GM20000 (cell line): ENCODE data around the gene PFKFB2.

Experiments used
- DNase-seq: peaks from one replicate; pipeline ENCODE4 v3.0.0; 2012; ENCODE audit warnings: low spot score
- TF ChIP-seq, protein P1 (sequence below): IDR thresholded peaks from 2 replicates; pipeline ENCODE4 v1.5.1; 2012; ENCODE audit warnings: mild to moderate bottlenecking, control low read depth; ENCODE audit errors: extremely low read depth, missing control alignments

The PFKFB2 gene

DNA sequence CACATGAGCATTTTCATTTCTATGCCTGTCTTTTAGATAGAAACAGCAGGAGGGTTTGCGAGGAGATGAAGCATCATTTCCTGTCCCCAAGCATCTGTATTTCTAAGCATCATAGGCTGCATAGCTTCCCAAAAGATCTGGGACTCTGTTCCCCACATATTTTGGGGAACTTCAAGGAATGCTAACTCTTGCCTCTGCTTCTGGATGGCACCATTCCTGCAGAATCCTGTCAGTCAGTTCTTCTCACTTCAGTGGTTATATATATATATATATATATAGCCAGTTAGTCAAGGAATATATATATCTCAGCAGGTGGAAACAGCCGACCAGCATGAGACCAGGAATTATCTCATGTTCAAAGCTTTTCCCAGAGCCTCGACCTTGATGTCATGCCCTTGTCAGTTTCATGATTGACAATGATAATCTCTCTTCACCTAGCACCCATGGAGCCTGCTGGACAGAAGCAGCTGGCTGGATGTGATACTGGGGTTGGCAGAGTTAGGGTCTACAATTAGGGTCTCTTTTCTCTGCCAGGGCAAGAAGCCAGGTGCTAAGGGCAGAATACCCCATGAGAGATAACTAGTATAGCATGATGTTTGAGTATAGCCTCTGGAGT lies 2.4 kb downstream of the PFKFB2 start:
- TF ChIP-seq, protein P1, sequence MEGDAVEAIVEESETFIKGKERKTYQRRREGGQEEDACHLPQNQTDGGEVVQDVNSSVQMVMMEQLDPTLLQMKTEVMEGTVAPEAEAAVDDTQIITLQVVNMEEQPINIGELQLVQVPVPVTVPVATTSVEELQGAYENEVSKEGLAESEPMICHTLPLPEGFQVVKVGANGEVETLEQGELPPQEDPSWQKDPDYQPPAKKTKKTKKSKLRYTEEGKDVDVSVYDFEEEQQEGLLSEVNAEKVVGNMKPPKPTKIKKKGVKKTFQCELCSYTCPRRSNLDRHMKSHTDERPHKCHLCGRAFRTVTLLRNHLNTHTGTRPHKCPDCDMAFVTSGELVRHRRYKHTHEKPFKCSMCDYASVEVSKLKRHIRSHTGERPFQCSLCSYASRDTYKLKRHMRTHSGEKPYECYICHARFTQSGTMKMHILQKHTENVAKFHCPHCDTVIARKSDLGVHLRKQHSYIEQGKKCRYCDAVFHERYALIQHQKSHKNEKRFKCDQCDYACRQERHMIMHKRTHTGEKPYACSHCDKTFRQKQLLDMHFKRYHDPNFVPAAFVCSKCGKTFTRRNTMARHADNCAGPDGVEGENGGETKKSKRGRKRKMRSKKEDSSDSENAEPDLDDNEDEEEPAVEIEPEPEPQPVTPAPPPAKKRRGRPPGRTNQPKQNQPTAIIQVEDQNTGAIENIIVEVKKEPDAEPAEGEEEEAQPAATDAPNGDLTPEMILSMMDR, result no peak
- DNase-seq, result no peak

DNA sequence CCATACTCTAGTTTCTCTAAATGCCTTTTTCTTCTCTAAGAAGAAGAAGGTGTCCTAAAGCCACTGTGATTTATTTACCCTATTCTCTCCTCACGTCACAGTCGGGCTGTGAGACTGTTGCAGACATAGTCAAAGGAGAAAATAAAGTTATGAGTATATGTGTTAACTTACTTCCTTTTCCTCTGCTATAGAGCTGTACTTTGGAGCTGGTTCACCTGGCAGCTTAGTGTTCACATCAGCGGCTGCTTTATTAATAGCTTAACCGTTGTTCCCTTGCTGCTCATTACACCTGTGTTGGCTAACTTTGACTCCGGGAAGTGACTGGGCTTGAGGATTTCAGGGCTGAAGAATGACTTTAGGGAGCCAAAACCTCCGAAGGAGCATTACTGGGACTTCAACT lies 3.6 kb downstream of the PFKFB2 start:
- TF ChIP-seq, protein P1, result no peak

DNA sequence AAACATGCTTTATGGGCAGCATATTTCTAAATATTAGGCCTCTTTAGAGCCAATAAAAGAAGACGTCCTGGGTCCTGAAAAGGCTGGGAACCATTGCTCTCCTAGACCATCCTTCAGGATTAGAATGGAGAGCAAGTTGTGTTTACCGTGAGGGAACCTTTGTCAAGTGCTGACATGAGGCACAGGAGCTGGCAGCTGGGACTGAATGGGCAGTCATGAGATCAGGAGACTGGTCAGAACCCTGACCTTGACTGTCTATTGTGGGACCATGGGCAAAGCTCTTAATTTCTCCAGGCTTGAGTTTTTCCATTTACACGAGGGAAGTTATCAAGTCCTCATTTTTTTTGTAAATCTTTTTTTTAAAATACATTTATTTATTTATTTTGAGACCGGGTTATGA lies 5.2 kb downstream of the PFKFB2 start:
- TF ChIP-seq, protein P1, result no peak

More for the DNA sequence above, 3.6 kb downstream of the PFKFB2 start:
- DNase-seq, result no peak

DNA sequence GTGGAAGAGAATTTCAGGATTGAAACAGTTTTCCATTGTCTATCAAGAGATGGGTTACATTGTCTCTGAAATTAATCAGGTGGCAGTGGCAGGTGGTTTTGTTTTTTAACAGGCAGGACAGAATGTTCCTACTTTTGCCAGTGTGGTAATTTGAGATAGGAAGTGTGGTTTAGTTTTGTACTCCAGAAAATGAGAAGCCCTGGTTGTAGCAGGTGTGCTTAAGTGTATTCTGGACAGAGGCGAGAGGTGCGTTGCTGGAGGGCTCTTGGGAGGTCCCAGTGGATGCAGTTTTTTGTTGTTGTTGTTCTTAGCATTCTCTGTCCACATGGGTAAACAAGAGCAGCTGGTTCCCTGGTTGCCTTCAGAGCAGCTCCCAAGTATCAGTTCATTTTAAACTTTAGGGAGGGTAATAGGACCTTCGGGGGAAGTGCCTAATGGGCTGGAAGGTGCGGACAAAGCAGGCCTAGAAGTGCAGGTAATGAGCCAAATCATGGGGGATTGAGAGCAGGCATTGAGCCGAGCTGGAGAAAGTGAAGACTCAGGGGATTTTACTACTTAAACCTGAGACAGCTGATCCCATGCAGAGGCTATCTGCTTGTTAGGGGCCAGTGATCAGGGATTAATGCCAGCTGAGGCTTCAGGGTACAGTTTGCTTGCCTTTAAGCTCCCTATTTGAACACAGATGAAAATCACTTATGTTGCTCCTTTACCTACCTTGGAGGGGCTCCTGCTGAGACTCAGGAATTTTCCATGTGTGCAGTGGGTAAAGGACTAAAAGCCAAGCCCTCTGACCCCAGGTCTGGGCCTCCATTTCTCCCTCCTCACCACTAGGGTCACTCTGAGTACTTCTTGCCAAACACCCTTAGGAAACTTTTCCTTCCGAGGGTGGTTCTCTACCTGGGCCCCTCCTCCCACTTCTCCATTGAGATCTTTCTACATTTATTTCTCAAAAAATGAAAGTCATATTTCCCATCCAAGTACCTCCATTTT lies 6.1 kb downstream of the PFKFB2 start:
- no peak for DNase-seq
- TF ChIP-seq, protein P1, result no peak

More for the DNA sequence above, 5.2 kb downstream of the PFKFB2 start:
- no peak for DNase-seq

DNA sequence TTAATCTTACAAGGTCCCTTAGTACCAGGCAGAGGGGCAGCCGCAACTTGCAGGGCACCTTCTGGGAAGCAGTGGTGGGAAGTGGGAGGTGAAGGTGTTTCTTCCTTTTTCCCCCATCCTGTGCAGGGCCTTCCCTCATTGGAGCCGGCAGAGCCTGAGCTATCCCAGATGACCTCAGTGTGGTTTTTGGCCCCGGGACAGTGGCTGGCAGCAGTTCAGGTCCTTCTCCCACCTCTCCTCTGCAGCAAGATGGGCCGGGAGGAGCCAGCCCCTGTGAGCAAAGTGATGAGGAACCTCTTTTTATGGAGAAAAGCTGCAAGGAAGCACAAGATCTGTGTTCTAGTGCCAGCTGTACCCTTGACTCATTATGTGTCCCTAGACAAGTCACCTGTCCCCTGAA lies 6.8 kb downstream of the PFKFB2 start:
- DNase-seq, result no peak
- TF ChIP-seq, protein P1, result no peak

DNA sequence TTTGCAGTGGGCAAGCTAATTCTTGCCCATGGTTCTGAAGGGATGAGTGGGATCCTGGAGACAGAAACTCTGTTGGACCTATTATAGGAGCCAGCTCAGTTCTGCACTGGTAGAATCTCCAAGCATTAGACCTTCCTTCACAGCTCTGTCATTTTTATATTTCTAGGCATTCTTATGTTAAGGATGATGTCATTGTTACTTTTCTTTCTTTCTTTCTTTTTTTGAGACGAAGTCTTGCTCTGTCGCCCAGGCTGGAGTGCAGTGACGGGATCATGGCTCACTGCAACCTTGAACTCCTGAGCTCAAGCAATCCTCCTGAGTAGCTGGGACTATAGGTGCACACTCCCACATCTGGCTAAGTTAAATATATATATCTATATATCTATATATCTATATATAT lies 7.5 kb downstream of the PFKFB2 start:
- no peak for DNase-seq
- TF ChIP-seq, protein P1, result no peak

DNA sequence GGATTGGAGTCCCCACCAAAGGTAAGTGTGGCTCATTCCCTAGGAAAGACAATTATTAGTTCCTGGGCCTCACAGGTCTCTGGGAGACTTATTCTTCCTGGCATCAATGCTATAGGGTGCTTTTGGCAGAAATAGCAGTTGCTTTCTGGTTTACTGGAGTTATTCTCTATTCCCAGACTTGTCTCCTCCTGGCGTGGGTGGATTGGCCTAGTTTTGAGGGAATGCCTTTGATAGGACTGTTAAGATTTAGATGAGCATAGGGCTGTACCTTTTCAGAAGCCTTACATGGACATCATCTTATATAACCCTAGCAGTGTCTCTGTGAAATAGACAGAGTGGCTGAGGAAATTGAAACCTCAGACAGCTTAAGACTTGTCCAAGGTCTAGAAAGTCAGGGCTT lies 9.0 kb downstream of the PFKFB2 start:
- TF ChIP-seq, protein P1, result no peak
- no peak for DNase-seq
